HUES6 (cell line): ENCODE measurements around the gene SIX3.

Experiments
- H3K27ac ChIP-seq: 2 replicates; pipeline ENCODE4 v1.7.0; 2013; ENCODE audit warnings: low read depth, mild to moderate bottlenecking, low read length, inconsistent platforms
- H3K27me3 ChIP-seq: 2 replicates; pipeline ENCODE4 v1.6.1; 2013; ENCODE audit warnings: low read length; ENCODE audit not compliant: control insufficient read depth, insufficient read depth
- H3K36me3 ChIP-seq: 2 replicates; pipeline ENCODE4 v1.6.1; 2013; ENCODE audit warnings: low read length; ENCODE audit not compliant: control insufficient read depth, insufficient read depth
- H3K4me1 ChIP-seq: 2 replicates; pipeline ENCODE4 v1.6.1; 2013; ENCODE audit warnings: low read length; ENCODE audit not compliant: control insufficient read depth, insufficient read depth
- H3K4me3 ChIP-seq: 2 replicates; pipeline ENCODE4 v1.5.1; 2013; ENCODE audit warnings: low read depth, low read length
- H3K9ac ChIP-seq: one replicate; pipeline ENCODE4 v1.6.1; 2013; ENCODE audit warnings: mild to moderate bottlenecking, low read length
- H3K9me3 ChIP-seq: 2 replicates; pipeline ENCODE4 v1.6.1; 2013; ENCODE audit warnings: low read depth, low read length; ENCODE audit not compliant: control insufficient read depth, insufficient read depth

SIX3 gene

GRCh38 chr2:44952806-44953498 is 11.4 kb downstream of the SIX3 start:
- H3K27me3 ChIP-seq = peaks cover 100% of the 10 kb centered on the region
- H3K27ac ChIP-seq = no peak overlapping the region
- peaks cover 57% of the 10 kb centered on the region for H3K4me1 ChIP-seq
- H3K9ac ChIP-seq = no peak overlapping the region
- H3K9me3 ChIP-seq = no peaks in the 10 kb centered on the region
- H3K36me3 ChIP-seq = no peaks in the 10 kb centered on the region
- peak overlapping the region; percentile 50 for H3K4me3 ChIP-seq

GRCh38 chr2:44953499-44953883 is 12.0 kb downstream of the SIX3 start:
- H3K9me3 ChIP-seq = no peaks in the 10 kb centered on the region
- peaks cover 55% of the 10 kb centered on the region for H3K4me1 ChIP-seq
- H3K4me3 ChIP-seq = no peak overlapping the region; the same call in 1 of the 2 replicates
- H3K9ac ChIP-seq = no peak overlapping the region
- no peak overlapping the region for H3K27ac ChIP-seq
- H3K27me3 ChIP-seq = peaks cover 100% of the 10 kb centered on the region
- H3K36me3 ChIP-seq = no peaks in the 10 kb centered on the region

- Histone ChIP-seq H3K9me3 (no peaks in the 10 kb centered on the region), H3K36me3 (no peaks in the 10 kb centered on the region), H3K9ac (no peak overlapping the region), H3K4me3 (peak overlapping the region; percentile 50), H3K27me3 (peaks cover 97% of the 10 kb centered on the region), H3K4me1 (peaks cover 46% of the 10 kb centered on the region), H3K27ac (no peak overlapping the region)
These were observed 13.0 kb downstream of the SIX3 start for GRCh38 chr2:44954447-44954888.

GRCh38 chr2:44954889-44955592 is 13.5 kb downstream of the SIX3 start:
- H3K4me3 ChIP-seq = peak overlapping the region; percentile 50
- no peaks in the 10 kb centered on the region for H3K36me3 ChIP-seq
- no peaks in the 10 kb centered on the region for H3K9me3 ChIP-seq
- peaks cover 42% of the 10 kb centered on the region for H3K4me1 ChIP-seq
- H3K27ac ChIP-seq = no peak overlapping the region
- H3K27me3 ChIP-seq = peaks cover 96% of the 10 kb centered on the region
- H3K9ac ChIP-seq = no peak overlapping the region

- H3K27ac ChIP-seq = no peak overlapping the region
- peaks cover 92% of the 10 kb centered on the region for H3K27me3 ChIP-seq
- no peak overlapping the region for H3K9ac ChIP-seq
- peak overlapping the region; percentile 50 for H3K4me3 ChIP-seq
- no peaks in the 10 kb centered on the region for H3K9me3 ChIP-seq
- H3K4me1 ChIP-seq = peaks cover 37% of the 10 kb centered on the region
- no peaks in the 10 kb centered on the region for H3K36me3 ChIP-seq
These were observed 14.3 kb downstream of the SIX3 start for GRCh38 chr2:44955593-44956392.

GRCh38 chr2:44956843-44957242 is 15.3 kb downstream of the SIX3 start:
- peaks cover 33% of the 10 kb centered on the region for H3K4me1 ChIP-seq
- H3K4me3 ChIP-seq = no peak overlapping the region
- no peaks in the 10 kb centered on the region for H3K36me3 ChIP-seq
- no peak overlapping the region for H3K27ac ChIP-seq
- H3K9ac ChIP-seq = no peak overlapping the region
- H3K27me3 ChIP-seq = peaks cover 91% of the 10 kb centered on the region
- H3K9me3 ChIP-seq = no peaks in the 10 kb centered on the region

- Histone ChIP-seq H3K36me3 (no peaks in the 10 kb centered on the region), H3K4me3 (no peak overlapping the region), H3K4me1 (peaks cover 30% of the 10 kb centered on the region), H3K9ac (no peak overlapping the region), H3K27me3 (peaks cover 90% of the 10 kb centered on the region), H3K9me3 (no peaks in the 10 kb centered on the region), H3K27ac (no peak overlapping the region)
These were observed 16.3 kb downstream of the SIX3 start for GRCh38 chr2:44957656-44958327.

- Histone ChIP-seq H3K36me3 (no peaks in the 10 kb centered on the region), H3K27ac (no peak overlapping the region), H3K9ac (no peak overlapping the region), H3K27me3 (peaks cover 83% of the 10 kb centered on the region), H3K4me1 (peaks cover 24% of the 10 kb centered on the region), H3K4me3 (no peak overlapping the region), H3K9me3 (no peaks in the 10 kb centered on the region)
These were observed 18.4 kb downstream of the SIX3 start for GRCh38 chr2:44959855-44960254.

GRCh38 chr2:44960871-44961270 is 19.4 kb downstream of the SIX3 start:
- peaks cover 83% of the 10 kb centered on the region for H3K27me3 ChIP-seq
- H3K4me1 ChIP-seq = peaks cover 15% of the 10 kb centered on the region
- H3K36me3 ChIP-seq = no peaks in the 10 kb centered on the region
- no peaks in the 10 kb centered on the region for H3K9me3 ChIP-seq
- no peak overlapping the region for H3K27ac ChIP-seq
- H3K4me3 ChIP-seq = no peak overlapping the region
- H3K9ac ChIP-seq = no peak overlapping the region

- H3K4me1 ChIP-seq = peaks cover 7% of the 10 kb centered on the region; the same call in 1 of the 2 replicates
- H3K27me3 ChIP-seq = peaks cover 81% of the 10 kb centered on the region
- H3K27ac ChIP-seq = no peak overlapping the region
- no peak overlapping the region for H3K4me3 ChIP-seq
- H3K36me3 ChIP-seq = no peaks in the 10 kb centered on the region
- no peaks in the 10 kb centered on the region for H3K9me3 ChIP-seq
- no peak overlapping the region for H3K9ac ChIP-seq
These were observed 20.7 kb downstream of the SIX3 start for GRCh38 chr2:44962176-44962695.
